Neural cell (in vitro differentiated cells): Measurements from ENCODE around the gene QDPR. TPM values are rescaled to one million over a fixed set of nuclear protein-coding genes. Genes with fewer than 3 reads are reported as not detected.
"Not testable (repeated sequence)": the region's sequence is repeated elsewhere in the genome, so short reads cannot be mapped to it uniquely, and the experiment has no call there.

ENCODE experiments used
- H2AFZ ChIP-seq: fragments of 200-600, 300-800 bp; sonication (generic), shearing (Covaris generic); 2 replicates; pipeline ENCODE4 v1.6.0; 2014; ENCODE audit warnings: low read depth, mild to moderate bottlenecking, antibody characterized with exemption, low read length, moderate library complexity
- H3F3A ChIP-seq: fragments of 200-600 bp; shearing (Covaris generic); 2 replicates; pipeline ENCODE4 v1.6.1; 2016; ENCODE audit warnings: mild to moderate bottlenecking, moderate library complexity, mixed read lengths, antibody characterized with exemption, low read length; ENCODE audit not compliant: insufficient read depth, poor library complexity, severe bottlenecking
- H3K27ac ChIP-seq: fragments of 200-600, 300-800 bp; sonication (generic), shearing (Covaris generic); 2 replicates; pipeline ENCODE4 v1.5.1; 2014; ENCODE audit warnings: mild to moderate bottlenecking, low read length, moderate library complexity
- H3K27me3 ChIP-seq: fragments of 300-800, 200-600 bp; sonication (generic), shearing (Covaris generic); 2 replicates; pipeline ENCODE4 v1.6.0; 2014; ENCODE audit warnings: mild to moderate bottlenecking, low read depth, low read length, moderate library complexity; ENCODE audit not compliant: insufficient read depth
- H3K36me3 ChIP-seq: fragments of 300-800, 200-600 bp; sonication (generic), shearing (Covaris generic); 2 replicates; pipeline ENCODE4 v1.5.1; 2014; ENCODE audit warnings: mild to moderate bottlenecking, antibody characterized with exemption, low read length, moderate library complexity; ENCODE audit not compliant: insufficient read depth
- H3K4me2 ChIP-seq: fragments of 300-800, 200-600 bp; sonication (generic), shearing (Covaris generic); 2 replicates; pipeline ENCODE4 v1.6.0; 2014; ENCODE audit warnings: mild to moderate bottlenecking, low read length
- H3K4me3 ChIP-seq: fragments of 300-800, 200-600 bp; sonication (generic), shearing (Covaris generic); 2 replicates; pipeline ENCODE4 v1.5.1; 2014; ENCODE audit warnings: mild to moderate bottlenecking, low read length, moderate library complexity
- H3K79me2 ChIP-seq: fragments of 200-600 bp; shearing (Covaris generic); replicated peaks from 2 replicates; pipeline ENCODE4 v1.6.0; 2014; ENCODE audit warnings: mild to moderate bottlenecking, low read length, moderate library complexity; ENCODE audit not compliant: insufficient read depth
- H3K9ac ChIP-seq: fragments of 300-800, 200-600 bp; sonication (generic), shearing (Covaris generic); 2 replicates; pipeline ENCODE4 v1.6.1; 2016; ENCODE audit warnings: mild to moderate bottlenecking, low read length, mixed read lengths
- H3K9me2 ChIP-seq: fragments of 200-600 bp; shearing (Covaris generic); 2 replicates; pipeline ENCODE4 v1.6.1; 2016; ENCODE audit warnings: mild to moderate bottlenecking, low read length, mixed read lengths; ENCODE audit not compliant: insufficient read depth
- H3K9me3 ChIP-seq: fragments of 200-600, 300-800 bp; sonication (generic), shearing (Covaris generic); 2 replicates; pipeline ENCODE4 v1.6.1; 2016; ENCODE audit warnings: mild to moderate bottlenecking, mixed run types, low read length, moderate library complexity, mixed read lengths
- H4K20me1 ChIP-seq: fragments of 200-600 bp; shearing (Covaris generic); 2 replicates; pipeline ENCODE4 v1.6.1; 2016; ENCODE audit warnings: mild to moderate bottlenecking, mixed run types; ENCODE audit not compliant: insufficient read depth
- EP300 ChIP-seq: fragments of 450-650 bp; conservative IDR thresholded peaks from 2 replicates; pipeline ENCODE4 v1.6.1; 2014; ENCODE audit warnings: antibody characterized with exemption, mild to moderate bottlenecking, moderate library complexity; ENCODE audit not compliant: poor library complexity, severe bottlenecking
- EZH2 ChIP-seq: fragments of 200-600, 300-800 bp; shearing (Covaris generic), sonication (generic); IDR thresholded peaks from 2 replicates; pipeline ENCODE4 v1.6.1; 2014; ENCODE audit warnings: antibody characterized with exemption, low read length, borderline replicate concordance, mild to moderate bottlenecking; ENCODE audit not compliant: insufficient read depth, poor library complexity, severe bottlenecking
- MXI1 ChIP-seq: fragments of 450-650 bp; conservative IDR thresholded peaks from 2 replicates; pipeline ENCODE4 v1.6.1; 2014; ENCODE audit warnings: antibody characterized with exemption, mild to moderate bottlenecking; ENCODE audit not compliant: poor library complexity, severe bottlenecking
- POLR2AphosphoS5 ChIP-seq: IDR thresholded peaks from 2 replicates; pipeline ENCODE4 v1.6.1; 2012
- RAD21 ChIP-seq: fragments of 450-650 bp; conservative IDR thresholded peaks from 2 replicates; pipeline ENCODE4 v1.6.1; 2014; ENCODE audit warnings: antibody characterized with exemption, mild to moderate bottlenecking, moderate library complexity
- REST ChIP-seq: IDR thresholded peaks from 2 replicates; pipeline ENCODE4 v1.6.1; 2012; ENCODE audit warnings: borderline replicate concordance
- SMC3 ChIP-seq: fragments of 450-650 bp; conservative IDR thresholded peaks from 2 replicates; pipeline ENCODE4 v1.6.1; 2014; ENCODE audit warnings: antibody characterized with exemption, mild to moderate bottlenecking, moderate library complexity; ENCODE audit not compliant: poor library complexity
- TAF1 ChIP-seq: IDR thresholded peaks from 2 replicates; pipeline ENCODE4 v1.6.1; 2012; ENCODE audit warnings: low read depth
- polyA plus RNA-seq: library from polyadenylated mRNA; depleted of rRNA; stranded (reverse); fragments of >200 nt; gene quantifications from 2 replicates; pipeline ENCODE4 v1.2.3, GENCODE V29; 2014
- TF ChIP-seq, protein P1 (sequence below): fragments of 450-650 bp; IDR thresholded peaks from 2 replicates; pipeline ENCODE4 v1.5.1; 2014; ENCODE audit warnings: antibody characterized with exemption, mild to moderate bottlenecking, moderate library complexity; ENCODE audit not compliant: poor library complexity, severe bottlenecking

Gene QDPR
- polyA plus RNA-seq, 1 donor from 2014 or later, result 37.3 TPM

DNA sequence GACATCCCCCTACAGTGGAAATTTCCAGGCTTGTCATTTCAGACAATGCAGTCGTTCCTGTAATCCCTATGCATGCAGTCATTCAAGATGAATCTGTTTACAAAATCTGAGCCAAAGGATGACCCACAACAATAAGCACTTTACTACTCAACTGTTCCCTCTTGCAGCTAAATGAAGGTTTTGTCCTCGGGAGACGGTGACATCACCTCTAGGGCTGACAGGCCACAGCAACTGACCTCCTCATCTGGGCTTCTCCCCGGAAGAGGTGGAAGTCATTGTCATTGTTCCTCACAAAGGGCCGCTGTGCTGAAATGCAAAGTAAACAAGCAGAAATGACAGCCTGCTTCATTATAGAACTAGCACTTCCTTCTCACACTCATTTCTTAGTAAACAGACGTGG, 32.3 kb upstream of the QDPR start:
- H4K20me1 ChIP-seq, result no peaks in the 10 kb centered on the region
- H3K27me3 ChIP-seq, result no peaks in the 10 kb centered on the region
- no peak overlapping the region for H3K4me2 ChIP-seq
- H2AFZ ChIP-seq, result no peak overlapping the region
- H3F3A ChIP-seq, result no peaks in the 10 kb centered on the region
- no peak for TF ChIP-seq EZH2
- no peak for TF ChIP-seq TAF1
- no peak for TF ChIP-seq REST
- no peak for TF ChIP-seq RAD21
- TF ChIP-seq, protein P1, sequence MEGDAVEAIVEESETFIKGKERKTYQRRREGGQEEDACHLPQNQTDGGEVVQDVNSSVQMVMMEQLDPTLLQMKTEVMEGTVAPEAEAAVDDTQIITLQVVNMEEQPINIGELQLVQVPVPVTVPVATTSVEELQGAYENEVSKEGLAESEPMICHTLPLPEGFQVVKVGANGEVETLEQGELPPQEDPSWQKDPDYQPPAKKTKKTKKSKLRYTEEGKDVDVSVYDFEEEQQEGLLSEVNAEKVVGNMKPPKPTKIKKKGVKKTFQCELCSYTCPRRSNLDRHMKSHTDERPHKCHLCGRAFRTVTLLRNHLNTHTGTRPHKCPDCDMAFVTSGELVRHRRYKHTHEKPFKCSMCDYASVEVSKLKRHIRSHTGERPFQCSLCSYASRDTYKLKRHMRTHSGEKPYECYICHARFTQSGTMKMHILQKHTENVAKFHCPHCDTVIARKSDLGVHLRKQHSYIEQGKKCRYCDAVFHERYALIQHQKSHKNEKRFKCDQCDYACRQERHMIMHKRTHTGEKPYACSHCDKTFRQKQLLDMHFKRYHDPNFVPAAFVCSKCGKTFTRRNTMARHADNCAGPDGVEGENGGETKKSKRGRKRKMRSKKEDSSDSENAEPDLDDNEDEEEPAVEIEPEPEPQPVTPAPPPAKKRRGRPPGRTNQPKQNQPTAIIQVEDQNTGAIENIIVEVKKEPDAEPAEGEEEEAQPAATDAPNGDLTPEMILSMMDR, result no peak
- no peak for TF ChIP-seq EP300
- no peak for TF ChIP-seq POLR2AphosphoS5
- no peak for TF ChIP-seq SMC3
- TF ChIP-seq MXI1, result no peak
- no peaks in the 10 kb centered on the region for H3K9me3 ChIP-seq
- H3K4me3 ChIP-seq, result no peak overlapping the region
- H3K27ac ChIP-seq, result no peak overlapping the region
- no peaks in the 10 kb centered on the region for H3K36me3 ChIP-seq
- no peaks in the 10 kb centered on the region for H3K79me2 ChIP-seq
- H3K9me2 ChIP-seq, result no peaks in the 10 kb centered on the region
- H3K9ac ChIP-seq, result no peak overlapping the region

GRCh38 chr4:17537060-17537459, 25.2 kb upstream of the QDPR start:
- H3K79me2 ChIP-seq, H3K9ac ChIP-seq, H3K9me2 ChIP-seq, H2AFZ ChIP-seq, H3K4me2 ChIP-seq, H3K27ac ChIP-seq, H3F3A ChIP-seq, H3K36me3 ChIP-seq, H4K20me1 ChIP-seq, H3K9me3 ChIP-seq, H3K4me3 ChIP-seq, H3K27me3 ChIP-seq: not testable (repeated sequence)

DNA sequence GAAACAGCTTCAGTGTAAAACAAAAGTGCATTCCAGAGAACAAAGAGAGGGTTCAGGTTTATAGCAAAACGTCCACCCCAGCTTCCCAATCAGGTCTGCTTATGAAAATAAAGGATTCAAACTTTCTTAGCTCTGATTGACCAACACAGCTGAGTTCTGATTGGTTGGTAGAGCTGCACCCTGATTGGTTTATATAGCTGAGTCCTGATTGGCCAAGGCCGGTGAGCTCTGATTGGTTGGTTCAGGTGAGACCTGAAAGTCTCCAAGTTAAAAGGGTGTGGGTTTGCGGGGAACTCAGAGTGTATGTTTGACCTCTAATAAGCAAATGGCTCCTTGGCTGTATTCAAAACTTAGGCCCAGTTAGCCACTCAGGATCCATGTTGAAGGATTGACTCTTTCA, 24.0 kb upstream of the QDPR start:
- Histone ChIP-seq H4K20me1 (no peaks in the 10 kb centered on the region), H3K9me2 (no peaks in the 10 kb centered on the region), H2AFZ (no peak overlapping the region), H3K9me3 (no peaks in the 10 kb centered on the region), H3K27ac (no peak overlapping the region), H3K9ac (no peak overlapping the region), H3K4me3 (no peak overlapping the region), H3K36me3 (no peaks in the 10 kb centered on the region), H3K27me3 (no peaks in the 10 kb centered on the region), H3K4me2 (no peak overlapping the region), H3F3A (no peaks in the 10 kb centered on the region), H3K79me2 (no peaks in the 10 kb centered on the region)
- no peak for TF ChIP-seq TAF1
- no peak for TF ChIP-seq POLR2AphosphoS5
